Suprapubic skin (tissue), 4 donors: ENCODE data around the gene HOXB3. TPM values are rescaled to one million over a fixed set of nuclear protein-coding genes. Genes with fewer than 3 reads are reported as not detected.

Source experiments
- DNase-seq, 2 donors: peaks; one replicate each; pipeline ENCODE4 v3.0.0-alpha.2; 2019; ENCODE audit warnings: low spot score in 2 of 2
- H3K27ac ChIP-seq: fragments of 200-600 bp; sonication (generic); one replicate; pipeline ENCODE4 v1.5.1; 2019
- H3K27me3 ChIP-seq: fragments of 200-600 bp; sonication (generic); one replicate; pipeline ENCODE4 v1.5.1; 2019
- H3K36me3 ChIP-seq: fragments of 200-600 bp; sonication (generic); one replicate; pipeline ENCODE4 v1.5.1; 2019
- H3K4me1 ChIP-seq: fragments of 200-600 bp; sonication (generic); one replicate; pipeline ENCODE4 v1.5.1; 2019
- H3K4me3 ChIP-seq: fragments of 200-600 bp; sonication (generic); one replicate; pipeline ENCODE4 v1.5.1; 2019; ENCODE audit warnings: mild to moderate bottlenecking
- H3K9me3 ChIP-seq: fragments of 200-600 bp; sonication (generic); one replicate; pipeline ENCODE4 v1.5.1; 2019
- CTCF ChIP-seq, 2 donors: fragments of 200-600 bp in 1 of 2; fragments of 450-650 bp in 1 of 2; sonication (generic) in 1 of 2; IDR thresholded peaks; one replicate each; pipeline ENCODE4 v1.5.1; 2016 to 2019; ENCODE audit warnings: antibody characterized with exemption in 2 of 2, mild to moderate bottlenecking in 1 of 2, moderate library complexity in 1 of 2
- EP300 ChIP-seq: sonication (generic); formaldehyde crosslinking; IDR thresholded peaks from one replicate; pipeline ENCODE4 v1.6.1; 2017; ENCODE audit warnings: antibody characterized with exemption
- POLR2A ChIP-seq, 2 donors: fragments of 450-650 bp; IDR thresholded peaks; one replicate each; pipeline ENCODE4 v1.6.1; 2017; ENCODE audit warnings: antibody characterized with exemption in 2 of 2, mild to moderate bottlenecking in 2 of 2, moderate library complexity in 2 of 2
- POLR2AphosphoS5 ChIP-seq, 3 donors: sonication (generic); formaldehyde crosslinking; IDR thresholded peaks; one replicate each; pipeline ENCODE4 v1.6.1; 2017; ENCODE audit warnings: antibody characterized with exemption in 3 of 3
- WGBS: methylation state at CpG from one replicate; pipeline ENCODE4 v1.1.5; 2018; 5-methylcytosine and 5-hydroxymethylcytosine counted together
- total RNA-seq, 4 donors: library from RNA; depleted of rRNA; stranded (reverse); fragments of >200 nt; gene quantifications; one replicate each; pipeline ENCODE4 v1.1.0, GENCODE V29; 2016

Gene HOXB3
- total RNA-seq, 4 donors from 2014 or later: 2.3 to 20.8 (median 3.9) TPM

GRCh38 chr17:48568499-48569239, 21.4 kb downstream of the HOXB3 start:
- TF ChIP-seq EP300 (no peak), POLR2A (IDR thresholded peaks at IDR 0.05) (no peak), POLR2AphosphoS5 (IDR thresholded peaks at IDR 0.05) (peak in 1 of 3 donors; percentile 10)
- H3K27ac ChIP-seq: no peak overlapping the region
- DNase-seq: no peak
- 39% methylated on average over 33 of the region's 33 CpGs for WGBS
- peak overlapping the region; percentile 25 for H3K4me3 ChIP-seq
- no peaks in the 10 kb centered on the region for H3K36me3 ChIP-seq
- peaks cover 6% of the 10 kb centered on the region for H3K27me3 ChIP-seq
- peaks cover 70% of the 10 kb centered on the region for H3K4me1 ChIP-seq
- no peaks in the 10 kb centered on the region for H3K9me3 ChIP-seq

GRCh38 chr17:48567646-48568354, 22.2 kb downstream of the HOXB3 start:
- 78% methylated on average over 2 of the region's 2 CpGs for WGBS
- Histone ChIP-seq H3K9me3 (no peaks in the 10 kb centered on the region), H3K27ac (no peak overlapping the region), H3K4me3 (peak overlapping the region; percentile 25), H3K36me3 (no peaks in the 10 kb centered on the region), H3K27me3 (peaks cover 6% of the 10 kb centered on the region), H3K4me1 (peaks cover 69% of the 10 kb centered on the region)
- no peak for DNase-seq
- no peak for TF ChIP-seq EP300
- TF ChIP-seq CTCF (IDR thresholded peaks at IDR 0.05): no peak
- no peak for TF ChIP-seq POLR2AphosphoS5 (IDR thresholded peaks at IDR 0.05)
- no peak for TF ChIP-seq POLR2A (IDR thresholded peaks at IDR 0.05)

DNA sequence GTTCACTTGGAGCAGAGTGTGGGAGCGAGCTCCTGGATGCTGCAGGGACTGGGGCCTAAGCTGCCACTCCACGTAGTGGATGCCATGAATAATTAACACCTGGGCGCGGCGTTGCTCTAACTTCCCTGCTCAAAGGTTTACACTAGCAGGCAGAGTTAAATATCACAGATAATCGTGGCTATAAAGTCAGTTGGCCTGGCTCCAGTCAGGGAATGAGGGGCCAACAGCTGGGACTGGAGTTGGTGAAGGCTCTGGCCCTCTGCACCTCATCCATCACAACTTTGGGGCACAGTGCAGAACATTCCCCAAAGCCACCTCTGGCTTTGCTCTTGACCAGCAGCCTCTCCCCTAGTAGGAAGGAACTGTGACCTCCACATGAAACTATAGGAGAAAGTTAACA, 22.8 kb downstream of the HOXB3 start:
- 79% methylated on average over 5 of the region's 6 CpGs for WGBS

GRCh38 chr17:48566717-48567116, 23.3 kb downstream of the HOXB3 start:
- Histone ChIP-seq H3K36me3 (no peaks in the 10 kb centered on the region), H3K4me3 (no peak overlapping the region), H3K27me3 (peaks cover 6% of the 10 kb centered on the region), H3K4me1 (peaks cover 70% of the 10 kb centered on the region), H3K9me3 (no peaks in the 10 kb centered on the region), H3K27ac (no peak overlapping the region)
- WGBS: 50% methylated on average over 2 of the region's 2 CpGs
- DNase-seq: no peak
- TF ChIP-seq POLR2AphosphoS5 (IDR thresholded peaks at IDR 0.05) (no peak), CTCF (IDR thresholded peaks at IDR 0.05) (no peak), POLR2A (IDR thresholded peaks at IDR 0.05) (no peak), EP300 (no peak)

More for the DNA sequence above, 22.8 kb downstream of the HOXB3 start:
- Histone ChIP-seq H3K27ac (no peak overlapping the region), H3K9me3 (no peaks in the 10 kb centered on the region), H3K4me3 (no peak overlapping the region), H3K27me3 (peaks cover 6% of the 10 kb centered on the region), H3K36me3 (no peaks in the 10 kb centered on the region), H3K4me1 (peaks cover 69% of the 10 kb centered on the region)
- no peak for DNase-seq
- TF ChIP-seq POLR2A (IDR thresholded peaks at IDR 0.05) (no peak), EP300 (no peak), POLR2AphosphoS5 (IDR thresholded peaks at IDR 0.05) (no peak), CTCF (IDR thresholded peaks at IDR 0.05) (no peak)

DNA sequence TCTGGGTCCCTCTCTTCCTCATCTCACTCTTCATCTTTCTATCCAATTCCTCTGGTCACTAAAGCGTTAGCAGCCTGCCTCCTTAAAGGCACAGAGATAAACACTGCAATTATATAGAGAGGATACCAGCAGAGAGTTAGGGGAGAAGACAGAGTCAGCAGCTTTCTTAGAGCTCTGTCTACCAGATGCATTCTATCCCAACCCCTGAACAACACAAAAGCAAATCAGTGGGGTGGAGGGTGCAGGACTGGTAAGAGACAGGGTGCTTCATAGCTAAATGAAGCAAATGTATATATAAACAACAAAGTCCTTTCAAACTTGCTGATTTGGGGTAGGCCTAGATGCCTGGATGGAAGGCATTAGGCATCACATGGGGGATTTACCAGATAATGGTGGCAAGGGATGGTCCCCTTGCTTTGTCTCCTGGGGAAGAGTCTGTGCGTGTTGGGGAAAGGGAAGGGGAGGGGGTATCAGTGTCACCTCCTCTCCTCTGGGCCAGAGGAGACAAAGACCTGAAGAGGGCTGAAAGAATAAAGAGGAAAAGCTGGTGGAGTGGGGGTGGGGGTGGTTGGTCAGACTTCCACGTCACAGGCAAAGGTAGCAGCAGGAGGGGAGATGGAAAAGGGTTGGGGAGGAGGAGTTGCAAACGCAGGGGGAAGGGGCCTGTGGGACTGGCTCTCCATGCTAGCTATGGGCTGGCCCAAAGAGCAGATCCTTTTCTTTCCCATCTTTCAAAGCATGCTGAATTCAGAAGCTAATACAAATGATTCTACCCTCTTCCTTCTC, 23.9 kb downstream of the HOXB3 start:
- H3K9me3 ChIP-seq: no peaks in the 10 kb centered on the region
- no peaks in the 10 kb centered on the region for H3K36me3 ChIP-seq
- H3K4me3 ChIP-seq: no peak overlapping the region
- H3K4me1 ChIP-seq: peaks cover 72% of the 10 kb centered on the region
- no peak for DNase-seq
- H3K27ac ChIP-seq: no peak overlapping the region
- 88% methylated on average over 4 of the region's 4 CpGs for WGBS
- TF ChIP-seq CTCF (IDR thresholded peaks at IDR 0.05) (no peak), POLR2A (IDR thresholded peaks at IDR 0.05) (no peak), POLR2AphosphoS5 (IDR thresholded peaks at IDR 0.05) (no peak), EP300 (no peak)
- peaks cover 6% of the 10 kb centered on the region for H3K27me3 ChIP-seq
